ENCODE results near the gene CD82. TPM values are rescaled to one million over a fixed set of nuclear protein-coding genes. Genes with fewer than 3 reads are reported as not detected.

Gene CD82
- total and polyA plus RNA-seq, 7 donors = 4.2 to 67.4 (median 11.4) TPM

DNA sequence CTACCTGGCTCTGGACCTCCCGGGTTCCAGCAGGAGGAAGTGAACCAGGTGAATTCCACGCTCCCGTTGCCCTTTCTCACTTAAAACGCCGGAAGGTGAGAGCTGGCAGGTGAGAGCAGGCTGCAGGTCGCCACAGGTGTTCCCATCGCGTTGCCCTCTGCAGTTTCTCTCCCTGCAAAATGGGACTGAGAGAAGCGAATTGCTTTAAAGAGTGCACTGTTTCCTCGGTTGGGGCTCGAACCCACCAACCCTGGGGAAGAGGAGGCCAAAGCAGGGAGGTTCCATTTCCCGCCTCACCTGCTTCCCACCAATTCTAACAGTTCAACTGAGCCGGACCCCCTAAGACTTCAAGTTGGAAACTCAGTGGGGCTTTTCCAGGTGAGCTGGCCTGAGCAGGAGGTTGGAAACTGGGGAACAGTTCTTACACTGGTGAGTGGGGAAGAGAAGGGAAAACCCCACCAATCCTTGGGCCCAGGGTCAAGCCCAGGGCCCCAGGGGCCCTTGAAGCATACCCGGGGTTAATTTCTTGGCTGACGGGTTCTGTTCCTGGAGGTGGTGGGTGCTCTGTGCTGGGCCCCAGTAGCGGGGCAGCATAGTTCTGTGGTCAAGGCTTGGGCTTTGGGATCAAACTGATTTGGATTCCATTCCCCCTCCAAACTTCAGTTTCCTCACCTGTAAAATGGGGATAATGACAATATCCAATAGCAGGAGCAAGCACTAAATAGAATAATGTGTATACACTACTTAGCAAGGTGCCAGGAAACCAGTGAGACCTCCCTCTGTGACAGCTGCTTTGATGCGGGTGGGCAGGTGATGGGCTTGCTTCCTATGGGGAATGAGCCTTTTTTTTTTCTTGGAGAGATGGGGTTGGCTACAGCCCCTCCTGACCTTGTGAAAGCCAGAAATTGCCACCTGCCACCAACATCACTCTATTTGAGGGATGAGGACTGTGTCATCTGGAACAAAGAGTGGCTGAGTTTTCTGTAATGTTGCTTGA, 788 bp downstream of the CD82 start:
- peak; percentile 60 for DNase-seq
- Histone ChIP-seq H3K4me1 (peaks cover 0 to 57% (median 56%) of the 10 kb centered on the region in 4 donors), H3K4me3 (peak overlapping the region; percentile 35 to 59 (median 56)), H3K9me3 (no peaks in the 10 kb centered on the region), H3K27ac (peak overlapping the region; percentile 67 to 93 (median 74)), H3K27me3 (no peaks in the 10 kb centered on the region), H3K36me3 (no peaks in the 10 kb centered on the region)
- intact Hi-C loops (cut with DNase I) = loop anchor here (5.0 to 10.0 kb wide), 2 partner anchors 161 to 509 kb away; partner anchors contain the start of gene TSPAN18
- 26 to 27% methylated on average over 17 of the region's 17 CpGs for WGBS, 2 donors
- TF ChIP-seq POLR2A (IDR thresholded peaks at IDR 0.05) = no peak
- TF ChIP-seq EP300 (IDR thresholded peaks at IDR 0.05) = no peak
- TF ChIP-seq, protein P1, sequence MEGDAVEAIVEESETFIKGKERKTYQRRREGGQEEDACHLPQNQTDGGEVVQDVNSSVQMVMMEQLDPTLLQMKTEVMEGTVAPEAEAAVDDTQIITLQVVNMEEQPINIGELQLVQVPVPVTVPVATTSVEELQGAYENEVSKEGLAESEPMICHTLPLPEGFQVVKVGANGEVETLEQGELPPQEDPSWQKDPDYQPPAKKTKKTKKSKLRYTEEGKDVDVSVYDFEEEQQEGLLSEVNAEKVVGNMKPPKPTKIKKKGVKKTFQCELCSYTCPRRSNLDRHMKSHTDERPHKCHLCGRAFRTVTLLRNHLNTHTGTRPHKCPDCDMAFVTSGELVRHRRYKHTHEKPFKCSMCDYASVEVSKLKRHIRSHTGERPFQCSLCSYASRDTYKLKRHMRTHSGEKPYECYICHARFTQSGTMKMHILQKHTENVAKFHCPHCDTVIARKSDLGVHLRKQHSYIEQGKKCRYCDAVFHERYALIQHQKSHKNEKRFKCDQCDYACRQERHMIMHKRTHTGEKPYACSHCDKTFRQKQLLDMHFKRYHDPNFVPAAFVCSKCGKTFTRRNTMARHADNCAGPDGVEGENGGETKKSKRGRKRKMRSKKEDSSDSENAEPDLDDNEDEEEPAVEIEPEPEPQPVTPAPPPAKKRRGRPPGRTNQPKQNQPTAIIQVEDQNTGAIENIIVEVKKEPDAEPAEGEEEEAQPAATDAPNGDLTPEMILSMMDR (IDR thresholded peaks at IDR 0.05) = no peak
- no peak for TF ChIP-seq POLR2AphosphoS5 (IDR thresholded peaks at IDR 0.05)

DNA sequence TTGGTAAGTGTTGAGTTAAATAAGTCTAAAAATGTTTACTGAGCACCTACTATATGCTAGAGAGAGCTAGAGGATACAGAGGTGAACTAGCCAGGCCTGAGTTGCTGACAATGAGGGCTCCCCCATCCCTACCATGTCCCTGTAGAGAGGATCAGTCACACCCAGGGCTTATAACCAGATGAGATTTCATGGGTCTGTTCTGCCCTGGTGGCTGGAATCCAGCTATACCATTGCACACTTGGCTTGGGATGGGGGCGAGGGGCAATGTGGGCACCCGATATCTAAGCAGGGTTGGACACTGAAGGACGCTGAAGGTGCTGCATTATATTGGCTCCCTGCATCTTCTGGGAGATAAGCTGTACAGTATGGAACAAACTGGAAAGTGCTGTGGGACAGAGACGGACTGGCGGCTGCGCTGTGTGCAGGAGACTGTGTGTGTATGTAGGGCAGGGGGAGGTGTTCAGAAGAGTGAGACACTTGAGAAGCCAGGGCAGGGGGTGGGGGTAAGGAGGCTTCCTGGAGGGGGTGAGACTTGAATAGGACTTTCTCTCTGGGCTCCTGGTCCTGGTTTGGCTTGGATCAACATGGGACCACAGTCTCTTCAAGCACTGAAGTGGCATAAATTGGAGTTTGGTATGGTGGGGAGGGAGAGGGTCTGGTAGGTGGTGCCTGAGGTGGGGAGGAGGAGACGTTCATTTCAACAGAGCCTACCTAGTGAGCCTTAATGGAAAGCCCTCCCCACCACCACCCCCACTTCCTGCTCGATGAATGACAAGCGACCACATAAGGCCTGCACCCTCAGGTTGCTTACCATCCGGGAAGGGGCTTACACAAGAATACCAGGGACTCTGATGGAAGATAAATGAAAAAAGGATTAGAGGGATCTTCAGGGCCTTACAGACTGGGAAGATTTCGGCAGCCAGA, 1.8 kb downstream of the CD82 start:
- TF ChIP-seq POLR2AphosphoS5 (IDR thresholded peaks at IDR 0.05) (no peak), POLR2A (IDR thresholded peaks at IDR 0.05) (no peak)
- TF ChIP-seq, protein P1 (IDR thresholded peaks at IDR 0.05) = no peak
- 79 to 90% methylated on average over 11 of the region's 11 CpGs for WGBS, 2 donors
- Histone ChIP-seq H3K27me3 (no peaks in the 10 kb centered on the region), H3K9me3 (no peaks in the 10 kb centered on the region), H3K27ac (no peak overlapping the region), H3K36me3 (no peaks in the 10 kb centered on the region), H3K4me1 (peaks cover 0 to 65% (median 56%) of the 10 kb centered on the region in 4 donors), H3K4me3 (no peak overlapping the region)
- intact Hi-C loops (cut with DNase I) = loop anchor here (5.0 to 10.0 kb wide), 2 partner anchors 160 to 508 kb away; partner anchors contain the start of gene TSPAN18
- DNase-seq = peak; percentile 51

- Histone ChIP-seq H3K9me3 (no peaks in the 10 kb centered on the region), H3K4me3 (no peak overlapping the region), H3K36me3 (no peaks in the 10 kb centered on the region), H3K4me1 (peaks cover 0 to 65% (median 56%) of the 10 kb centered on the region in 4 donors), H3K27ac (peak overlapping the region in 1 of 4 donors; percentile 72), H3K27me3 (no peaks in the 10 kb centered on the region)
- DNase-seq = peak; percentile 20
- no peak for TF ChIP-seq POLR2AphosphoS5 (IDR thresholded peaks at IDR 0.05)
- no peak for TF ChIP-seq POLR2A (IDR thresholded peaks at IDR 0.05)
- TF ChIP-seq, protein P1 (IDR thresholded peaks at IDR 0.05) = no peak
- no peak for TF ChIP-seq EP300 (IDR thresholded peaks at IDR 0.05)
- 91 to 93% methylated on average over 4 of the region's 4 CpGs for WGBS, 2 donors
- intact Hi-C loops (cut with DNase I) = loop anchor here (5.0 to 10.0 kb wide), 2 partner anchors 159 to 507 kb away; partner anchors contain the start of gene TSPAN18
Measured at GRCh38 chr11:44567876-44568256, 2.4 kb downstream of the CD82 start.

DNA sequence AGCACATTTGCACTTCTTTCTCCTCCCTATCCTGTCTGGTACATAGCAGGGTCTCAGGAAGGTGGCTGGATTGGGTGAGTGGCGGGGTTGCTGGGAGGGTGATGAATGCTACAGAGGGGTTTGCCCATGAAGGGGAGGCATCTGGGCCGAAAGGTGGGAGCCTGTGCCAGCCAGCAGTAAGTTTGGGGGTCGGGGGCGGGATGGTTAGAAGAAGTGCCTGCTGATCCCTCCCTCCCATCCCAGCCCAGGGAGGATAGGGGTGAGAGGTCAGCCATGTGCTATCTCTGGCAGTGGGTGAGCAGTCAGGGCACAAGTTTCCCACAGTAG, 2.8 kb downstream of the CD82 start:
- Histone ChIP-seq H3K4me1 (peaks cover 0 to 65% (median 55%) of the 10 kb centered on the region in 4 donors), H3K36me3 (no peaks in the 10 kb centered on the region), H3K9me3 (no peaks in the 10 kb centered on the region), H3K27me3 (no peaks in the 10 kb centered on the region), H3K4me3 (no peak overlapping the region), H3K27ac (peak overlapping the region; percentile 47 to 72 (median 66))
- intact Hi-C loops (cut with DNase I) = loop anchor here (5.0 to 10.0 kb wide), 2 partner anchors 159 to 507 kb away; partner anchors contain the start of gene TSPAN18
- DNase-seq = peak; percentile 56
- TF ChIP-seq POLR2A (IDR thresholded peaks at IDR 0.05) = no peak
- TF ChIP-seq, protein P1 (IDR thresholded peaks at IDR 0.05) = no peak
- 86 to 93% methylated on average over 4 of the region's 4 CpGs for WGBS, 2 donors
